ENCODE results near the gene PTPRS.
"Not testable (repeated sequence)": the region's sequence is repeated elsewhere in the genome, so short reads cannot be mapped to it uniquely, and the experiment has no call there.

Gene PTPRS

DNA sequence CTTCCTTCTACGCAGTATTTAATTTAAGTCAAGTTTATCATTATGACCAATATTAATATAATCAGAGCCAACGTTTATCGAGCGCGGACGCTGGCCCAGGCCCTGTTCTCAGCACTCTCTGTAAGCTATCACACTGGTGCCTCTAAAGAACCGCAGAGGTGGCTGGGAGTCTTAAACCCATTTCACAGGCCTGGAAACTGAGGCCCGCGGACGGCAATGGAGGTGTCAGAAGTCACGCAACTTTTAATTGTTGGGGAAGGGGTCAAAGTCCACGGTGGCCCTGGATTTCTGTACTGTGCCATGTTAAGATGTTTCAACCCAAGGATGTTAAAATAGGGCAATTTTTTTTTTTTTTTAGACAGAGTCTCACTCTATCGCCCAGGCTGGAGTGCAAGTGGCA lies 8.8 kb downstream of the PTPRS start:
- DNase-seq = no peak

DNA sequence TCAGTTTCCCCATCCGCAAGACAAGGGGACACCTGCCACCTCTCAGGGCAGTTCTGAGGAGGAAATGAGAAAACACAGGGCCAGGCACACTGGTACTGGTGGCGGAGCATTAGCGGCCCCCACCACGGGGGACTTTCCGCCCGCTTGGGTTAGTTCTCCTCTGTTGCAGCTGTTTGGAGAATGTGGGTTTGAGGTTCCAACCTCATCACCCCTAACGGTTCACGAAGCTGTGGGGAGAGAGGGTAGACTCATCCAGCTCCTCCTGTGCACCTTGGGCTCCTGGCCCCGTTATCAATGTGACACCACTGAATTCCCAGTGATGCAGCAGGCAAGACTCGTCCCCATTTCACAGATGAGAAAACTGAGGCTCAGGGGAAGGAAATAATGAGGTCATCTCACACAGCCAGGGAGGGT lies 10.3 kb downstream of the PTPRS start:
- DNase-seq = no peak

DNA sequence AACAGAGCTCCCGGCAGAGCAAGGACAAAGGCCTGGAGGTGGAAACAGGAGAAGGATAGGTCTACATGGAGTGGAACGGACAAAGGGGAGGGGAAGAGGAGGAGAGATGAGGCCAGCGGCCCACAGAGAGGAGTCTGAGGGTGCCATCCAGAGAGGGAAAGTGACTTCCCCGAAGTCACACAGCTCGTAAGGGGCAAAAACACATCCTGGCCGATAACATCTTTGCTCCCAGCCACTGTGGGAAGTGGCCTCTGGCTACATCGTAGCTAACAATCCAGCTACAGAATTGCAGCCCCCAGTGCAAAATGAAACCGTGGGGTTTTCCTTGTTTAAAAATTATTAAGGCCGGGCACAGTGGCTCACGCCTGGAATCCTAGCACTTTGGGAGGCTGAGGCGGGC lies 11.5 kb downstream of the PTPRS start:
- DNase-seq = no peak

DNA sequence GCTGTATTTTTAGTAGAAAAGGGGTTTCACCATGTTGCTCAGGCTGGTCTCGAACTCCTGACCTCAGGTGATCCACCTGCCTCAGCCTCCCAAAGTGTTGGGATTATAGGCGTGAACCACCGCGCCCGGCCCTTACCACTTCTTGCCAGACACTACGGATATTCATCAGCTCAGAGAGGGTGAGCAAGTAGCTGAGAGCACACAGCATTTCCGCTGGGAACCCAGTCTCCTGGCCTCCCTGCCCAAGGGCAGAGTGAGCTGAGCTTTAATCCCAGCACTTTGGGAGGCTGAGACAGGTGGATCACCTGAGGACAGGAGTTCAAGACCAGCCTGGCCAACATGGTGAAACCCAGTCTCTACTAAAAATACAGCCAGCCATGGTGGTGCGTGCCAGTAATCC lies 12.2 kb downstream of the PTPRS start:
- not testable (repeated sequence) for DNase-seq

DNA sequence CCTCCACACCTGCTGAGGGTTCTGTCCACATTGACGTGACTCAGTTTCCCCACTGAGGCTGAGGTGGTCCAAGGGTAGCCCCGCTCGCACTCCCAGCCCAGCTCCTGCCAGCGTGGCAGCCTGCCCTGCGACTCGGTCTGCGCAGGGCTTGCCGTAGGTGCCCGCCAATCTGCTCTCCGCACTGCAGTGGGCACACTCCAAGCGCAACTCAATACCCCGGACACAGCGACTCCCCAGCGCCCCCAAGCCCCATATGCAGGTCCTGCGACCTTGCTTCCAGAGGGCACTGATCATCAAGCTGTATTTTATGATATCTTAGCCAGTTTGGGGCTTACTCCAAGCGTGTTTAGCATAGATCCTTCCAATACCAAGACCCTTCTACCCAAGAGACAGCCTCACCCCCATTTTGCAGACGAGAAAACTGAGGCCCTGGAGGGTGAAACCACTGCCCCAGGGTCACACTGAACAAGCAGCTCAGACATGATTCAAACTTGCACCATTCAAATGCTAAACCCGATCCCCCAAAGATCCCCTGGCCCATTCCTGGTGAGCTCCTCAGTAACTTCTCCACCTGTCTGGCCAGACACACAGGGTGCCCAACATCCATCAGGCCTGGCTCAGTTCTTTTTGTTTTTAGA lies 13.5 kb downstream of the PTPRS start:
- DNase-seq = no peak

DNA sequence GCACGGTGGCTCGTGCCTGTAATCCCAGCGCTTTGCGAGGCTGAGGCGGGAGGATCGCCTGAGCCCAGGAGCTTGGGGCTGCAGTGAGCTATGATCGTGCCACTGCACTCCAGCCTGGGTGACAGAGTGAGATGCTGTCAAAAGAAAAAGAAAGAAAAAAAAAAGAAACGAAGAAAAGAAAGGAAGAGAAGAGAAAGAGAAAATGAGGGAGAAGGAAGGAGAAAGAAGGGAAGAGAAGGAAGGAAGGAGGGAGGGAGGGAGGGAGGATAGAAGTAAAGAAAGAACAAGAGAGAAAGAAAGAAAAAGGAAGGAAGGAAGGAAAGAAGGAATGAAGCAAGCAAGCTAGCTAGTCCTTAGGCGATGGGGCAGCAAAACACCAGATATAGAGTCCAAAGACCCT lies 14.1 kb downstream of the PTPRS start:
- no peak for DNase-seq

DNA sequence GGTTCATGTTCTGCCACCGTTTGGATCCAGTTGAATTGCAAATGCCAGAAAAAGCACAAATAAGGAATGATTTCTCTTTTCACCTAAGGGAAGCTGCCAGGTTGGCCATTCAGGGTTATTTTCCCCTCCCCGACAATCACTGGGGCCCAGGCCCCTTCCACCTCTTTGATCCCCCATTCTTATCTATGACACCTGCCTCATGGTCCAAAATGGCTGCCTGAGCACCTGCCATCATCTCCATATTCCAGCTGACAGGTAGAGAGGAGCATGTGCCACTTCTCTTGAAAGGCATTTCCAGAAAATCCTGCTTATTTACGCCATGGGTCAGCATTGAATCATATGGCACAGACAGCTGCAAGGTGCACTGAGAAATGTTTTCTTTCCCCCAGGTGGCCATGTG lies 15.7 kb downstream of the PTPRS start:
- no peak for DNase-seq

DNA sequence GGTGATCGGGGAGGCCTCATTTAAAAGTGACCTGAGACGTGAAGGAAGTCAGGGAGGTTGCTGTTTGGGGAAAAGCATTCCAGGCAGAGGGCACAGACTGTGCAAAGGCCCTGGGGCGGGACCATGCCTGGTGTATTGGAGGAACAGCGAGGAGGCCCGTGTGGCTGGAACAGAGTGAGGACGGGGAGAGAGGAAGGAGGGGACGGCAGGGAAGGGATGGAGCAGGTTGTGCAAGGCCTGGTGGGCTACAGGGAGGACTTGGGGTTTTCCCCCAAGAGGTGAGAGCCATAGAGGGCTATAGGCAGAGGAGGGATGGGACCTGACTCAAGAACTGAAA lies 17.2 kb downstream of the PTPRS start:
- DNase-seq = no peak

DNA sequence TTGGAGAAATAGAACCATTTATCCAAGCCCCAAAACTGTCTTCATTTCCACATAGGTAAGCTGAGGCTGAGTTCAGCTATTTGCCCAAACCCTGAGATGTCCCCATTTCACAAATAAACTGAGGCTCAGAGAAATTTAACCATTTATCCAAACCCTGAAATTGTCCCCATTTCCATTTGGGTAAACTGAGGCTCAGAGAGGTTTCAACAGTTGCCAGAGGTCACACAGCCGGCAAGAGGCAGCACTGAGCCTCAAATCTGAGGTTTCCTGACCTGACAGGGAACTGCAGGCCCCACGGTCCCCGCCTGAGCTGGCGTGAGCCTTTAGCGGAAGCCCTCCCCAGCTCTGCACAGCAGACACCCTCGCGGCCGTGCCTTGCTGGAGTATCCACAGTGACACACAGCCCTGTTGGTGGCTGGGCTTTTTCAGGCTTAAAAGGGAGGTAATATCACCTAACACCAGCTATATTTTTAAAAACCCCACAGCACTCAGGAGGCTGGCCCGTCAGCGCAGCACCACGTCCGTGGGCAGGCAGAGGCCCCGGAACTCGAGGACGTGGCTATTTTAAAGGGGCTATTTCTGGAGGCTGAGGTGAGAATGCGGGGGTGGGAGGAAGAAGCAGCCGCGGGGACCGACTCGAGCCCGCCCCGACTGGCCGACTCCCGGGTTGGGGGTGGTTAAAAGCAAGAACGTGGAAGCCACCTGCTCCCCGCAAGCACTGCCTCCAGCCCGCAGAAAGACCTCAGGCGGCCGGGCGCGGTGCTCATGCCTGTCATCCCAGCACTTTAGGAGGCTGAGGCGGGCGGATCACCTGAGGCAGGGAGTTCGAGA lies 18.5 kb downstream of the PTPRS start:
- DNase-seq = no peak

DNA sequence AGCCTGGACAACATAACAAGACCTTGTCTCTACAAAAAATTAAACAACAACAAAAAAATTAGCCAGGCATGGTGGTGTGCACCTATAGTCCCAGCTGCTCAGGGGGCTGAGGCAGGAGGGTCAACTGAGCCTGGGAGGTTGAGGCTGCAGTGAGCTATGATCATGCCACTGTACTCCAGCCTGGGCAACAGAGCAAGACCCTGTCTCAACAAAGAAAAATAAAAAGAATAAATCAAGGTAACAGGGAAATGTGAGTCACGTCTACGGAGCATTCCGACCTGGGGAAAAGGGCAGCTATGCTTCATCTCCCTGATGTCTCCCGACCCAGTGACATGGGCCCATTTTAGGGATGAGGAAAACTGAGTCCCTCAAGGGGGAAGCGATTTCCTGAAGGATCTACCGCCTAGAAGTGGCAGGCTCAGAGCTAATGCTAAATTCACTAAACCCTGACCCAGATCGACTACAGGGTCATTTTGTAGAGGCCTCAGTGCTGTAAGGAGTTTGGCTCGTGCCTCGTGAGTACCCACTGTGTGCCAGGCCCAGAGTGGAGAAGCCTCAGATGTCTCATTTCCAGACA lies 19.5 kb downstream of the PTPRS start:
- no peak for DNase-seq

DNA sequence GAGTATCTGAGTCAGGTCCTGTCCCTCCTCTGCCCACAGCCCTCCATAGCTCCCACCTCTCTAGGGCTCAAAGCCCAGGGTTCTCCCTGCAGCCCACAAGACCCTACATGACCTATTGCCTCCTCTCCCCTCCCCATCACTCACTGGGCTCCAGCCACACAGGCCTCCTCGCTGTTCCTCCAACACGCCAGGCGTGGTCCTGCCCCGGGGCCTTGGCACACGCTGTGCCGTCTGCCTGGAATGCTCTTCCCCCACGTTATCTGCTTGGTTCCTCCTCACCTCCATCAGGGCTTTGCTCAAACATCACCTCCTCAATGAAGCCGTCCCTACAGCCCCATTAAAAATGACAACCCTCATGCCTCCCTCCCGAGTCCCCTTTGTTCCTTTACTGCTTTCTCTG lies 21.1 kb downstream of the PTPRS start:
- DNase-seq = no peak

DNA sequence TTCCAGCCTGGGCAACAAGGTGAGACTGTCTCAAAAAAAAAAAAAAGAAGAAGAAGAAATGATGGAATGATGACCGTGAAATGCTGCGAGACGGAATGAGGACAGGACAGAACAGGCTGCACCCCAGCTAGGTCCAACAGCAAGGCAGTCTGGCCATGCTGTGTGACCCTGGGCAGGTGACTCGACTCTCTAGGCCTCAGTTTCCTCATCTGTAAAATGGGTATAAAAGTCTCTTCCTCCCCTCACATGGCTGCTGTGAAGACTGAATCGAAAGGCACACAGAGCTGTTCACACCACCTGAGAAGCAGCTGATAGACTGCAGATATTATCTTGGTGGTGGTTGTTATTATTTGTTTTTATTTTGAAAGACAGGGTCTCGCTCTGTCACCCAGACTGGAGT lies 22.3 kb downstream of the PTPRS start:
- DNase-seq = no peak

DNA sequence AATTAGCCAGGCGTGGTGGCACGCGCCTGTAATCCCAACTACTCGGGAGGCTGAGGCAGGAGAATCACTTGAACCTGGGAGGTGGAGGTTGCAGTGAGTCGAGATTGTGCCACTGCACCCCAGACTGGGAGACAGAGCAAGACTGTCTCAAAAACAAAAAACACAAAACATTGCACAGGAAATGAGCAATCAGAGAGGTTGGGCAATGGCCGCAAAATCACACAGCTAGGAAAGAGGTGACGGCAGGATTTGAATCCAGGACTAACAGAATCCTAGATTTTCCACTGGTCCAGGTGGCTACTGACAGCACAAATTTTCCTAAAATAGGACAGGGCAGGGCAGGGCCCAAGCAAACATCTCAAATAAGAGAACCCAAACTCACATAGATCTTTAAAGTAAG lies 23.3 kb downstream of the PTPRS start:
- no peak for DNase-seq

DNA sequence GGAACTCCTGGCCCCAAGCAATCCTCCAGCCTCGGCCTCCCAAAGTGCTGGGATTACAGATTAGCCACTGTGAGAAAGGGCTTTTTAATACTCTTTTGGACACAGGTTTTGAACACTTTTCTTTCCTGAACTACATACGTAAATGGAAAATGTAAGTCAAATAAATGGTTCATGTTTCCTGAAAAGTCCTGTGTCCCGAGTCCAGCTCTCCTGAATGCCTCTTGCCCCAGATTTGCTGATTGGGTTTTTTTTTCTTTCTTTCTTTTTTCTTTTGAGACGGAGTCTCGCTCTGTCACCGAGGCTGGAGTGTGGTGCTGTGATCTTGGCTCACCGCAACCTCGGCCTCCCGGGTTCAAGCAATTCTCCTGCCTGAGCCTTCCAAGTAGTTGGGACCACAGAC lies 24.5 kb downstream of the PTPRS start:
- DNase-seq = no peak

DNA sequence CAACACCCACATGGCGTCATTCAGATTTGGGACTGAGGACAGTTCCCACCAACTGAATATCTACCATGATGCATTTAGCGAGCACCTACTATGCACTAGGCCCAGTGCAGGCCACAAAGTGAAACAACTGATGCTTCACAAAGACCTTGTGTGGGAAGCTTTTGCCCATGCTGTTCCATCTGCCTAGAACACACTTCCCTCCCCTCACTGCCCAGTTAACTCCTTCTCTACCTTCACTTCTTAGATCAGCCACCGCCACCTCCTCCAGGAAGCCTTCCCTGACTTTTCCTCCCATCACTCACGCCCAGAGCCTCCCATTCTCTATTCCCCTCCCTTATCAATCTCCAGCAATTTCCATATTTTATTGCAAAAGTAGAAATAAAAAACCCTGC lies 25.7 kb downstream of the PTPRS start:
- no peak for DNase-seq

DNA sequence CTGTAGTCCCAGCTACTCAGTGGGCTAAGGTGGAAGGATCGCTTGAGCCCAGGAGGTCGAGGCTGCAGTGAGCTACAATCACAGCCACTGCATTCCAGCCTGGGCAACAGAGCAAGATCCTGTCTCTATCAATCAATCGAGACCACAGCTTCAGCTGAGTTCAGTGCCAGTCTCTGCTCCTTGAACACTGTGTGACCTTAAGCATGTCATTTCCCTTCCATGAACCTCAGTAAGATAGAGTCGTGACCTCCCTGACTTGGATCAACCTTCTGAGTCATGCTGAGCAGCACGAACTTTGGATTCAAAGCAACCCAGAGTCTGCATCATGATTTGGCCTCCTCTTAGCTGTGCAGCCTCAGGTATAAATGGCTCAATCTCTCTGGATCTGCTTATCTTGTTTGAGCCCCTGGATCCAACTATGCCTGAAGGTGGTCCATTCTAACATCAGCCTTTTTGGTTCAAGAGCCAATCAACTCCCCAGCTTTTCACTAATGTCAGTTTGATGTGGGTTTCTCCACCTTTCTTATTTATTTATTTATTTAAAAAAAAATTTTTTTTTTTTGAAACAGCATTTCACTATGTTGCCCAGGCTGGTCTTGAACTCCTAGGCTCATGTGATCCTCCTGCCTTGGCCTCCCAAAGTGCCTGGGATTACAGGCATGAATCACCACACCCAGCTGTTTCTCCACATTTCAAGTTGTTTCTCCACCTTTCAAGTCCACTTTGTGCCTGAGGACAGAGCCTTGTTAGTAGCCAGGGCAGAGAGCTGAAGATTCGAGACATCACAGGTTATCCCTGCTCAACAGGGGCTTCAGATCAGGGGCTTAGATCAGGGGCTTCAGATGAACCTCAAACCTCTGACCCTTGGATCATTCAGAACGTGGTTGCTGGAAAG lies 26.4 kb downstream of the PTPRS start:
- no peak for DNase-seq

DNA sequence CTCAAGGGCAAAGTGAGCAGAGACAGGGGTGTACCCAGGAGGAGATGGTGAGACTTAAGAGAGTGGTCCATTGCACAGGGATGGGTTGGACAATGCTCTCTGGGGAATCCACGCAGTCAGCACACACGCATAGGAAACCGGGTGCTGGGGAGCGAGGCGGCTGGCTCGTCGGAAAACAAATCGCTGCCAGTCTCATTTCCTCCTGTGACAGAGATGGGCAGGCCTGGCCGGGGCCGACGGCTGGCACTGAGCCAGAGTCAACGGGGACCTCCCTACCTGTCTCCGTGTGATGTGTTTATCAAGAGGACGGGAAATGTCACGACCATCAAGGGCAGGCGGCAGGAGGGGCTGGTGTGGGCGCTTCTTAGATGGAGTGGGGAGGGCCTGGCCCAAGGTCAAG lies 27.3 kb downstream of the PTPRS start:
- no peak for DNase-seq

DNA sequence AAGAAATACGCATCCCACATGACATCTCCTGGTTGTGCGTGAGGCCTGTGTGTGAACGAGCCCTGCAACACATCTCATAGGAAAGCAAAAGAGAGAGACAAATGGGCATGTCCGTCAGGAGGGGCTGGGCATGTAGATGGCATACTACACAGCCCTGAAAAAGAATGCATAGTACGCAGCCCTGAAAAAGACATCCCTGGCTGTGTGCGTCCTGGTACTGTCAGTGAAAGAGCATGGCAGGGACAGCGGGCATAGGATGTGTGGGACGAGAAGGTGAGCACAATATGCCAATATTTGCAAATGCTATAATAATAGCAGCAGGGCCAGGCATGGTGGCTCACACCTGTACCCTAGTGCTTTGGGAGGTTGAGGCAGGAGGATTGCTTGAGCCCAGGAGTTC lies 28.6 kb downstream of the PTPRS start:
- DNase-seq = no peak

DNA sequence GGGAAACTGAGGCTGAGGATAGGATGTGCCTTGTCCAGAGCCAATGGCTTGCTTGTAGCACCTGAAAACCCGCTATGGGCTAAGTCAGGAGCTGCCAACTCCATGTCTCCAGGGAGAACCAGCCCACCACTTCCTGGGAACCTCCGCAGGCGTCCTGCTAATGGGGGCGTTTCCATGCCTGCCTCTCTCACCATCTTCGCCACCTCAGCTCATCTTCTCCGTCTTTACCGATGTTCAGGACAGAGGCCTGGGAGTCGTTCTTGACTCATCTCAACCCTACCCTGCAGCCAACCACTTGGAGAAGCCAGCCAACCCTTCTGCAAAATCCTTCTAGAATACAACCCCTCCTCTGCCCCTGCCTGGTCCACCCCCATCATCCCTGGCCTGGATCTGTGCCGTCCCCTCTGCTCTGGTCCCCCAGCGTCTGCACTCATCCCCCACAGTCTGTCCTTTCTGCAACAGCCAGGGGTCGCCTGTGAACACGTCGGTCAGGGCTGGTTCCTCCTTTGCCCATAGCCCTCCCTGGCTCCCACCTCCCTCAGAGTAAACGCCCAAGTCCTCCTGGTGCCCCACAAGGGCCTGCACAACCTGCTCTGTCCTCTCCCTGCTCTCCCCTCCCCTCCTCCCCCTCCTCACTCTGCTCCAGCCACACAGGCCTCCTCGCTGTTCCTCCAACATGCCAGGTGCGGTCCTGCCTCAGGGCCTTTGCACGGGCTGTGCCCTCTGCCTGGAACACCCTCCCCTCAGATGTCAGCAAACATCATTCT lies 31.0 kb downstream of the PTPRS start:
- no peak for DNase-seq

DNA sequence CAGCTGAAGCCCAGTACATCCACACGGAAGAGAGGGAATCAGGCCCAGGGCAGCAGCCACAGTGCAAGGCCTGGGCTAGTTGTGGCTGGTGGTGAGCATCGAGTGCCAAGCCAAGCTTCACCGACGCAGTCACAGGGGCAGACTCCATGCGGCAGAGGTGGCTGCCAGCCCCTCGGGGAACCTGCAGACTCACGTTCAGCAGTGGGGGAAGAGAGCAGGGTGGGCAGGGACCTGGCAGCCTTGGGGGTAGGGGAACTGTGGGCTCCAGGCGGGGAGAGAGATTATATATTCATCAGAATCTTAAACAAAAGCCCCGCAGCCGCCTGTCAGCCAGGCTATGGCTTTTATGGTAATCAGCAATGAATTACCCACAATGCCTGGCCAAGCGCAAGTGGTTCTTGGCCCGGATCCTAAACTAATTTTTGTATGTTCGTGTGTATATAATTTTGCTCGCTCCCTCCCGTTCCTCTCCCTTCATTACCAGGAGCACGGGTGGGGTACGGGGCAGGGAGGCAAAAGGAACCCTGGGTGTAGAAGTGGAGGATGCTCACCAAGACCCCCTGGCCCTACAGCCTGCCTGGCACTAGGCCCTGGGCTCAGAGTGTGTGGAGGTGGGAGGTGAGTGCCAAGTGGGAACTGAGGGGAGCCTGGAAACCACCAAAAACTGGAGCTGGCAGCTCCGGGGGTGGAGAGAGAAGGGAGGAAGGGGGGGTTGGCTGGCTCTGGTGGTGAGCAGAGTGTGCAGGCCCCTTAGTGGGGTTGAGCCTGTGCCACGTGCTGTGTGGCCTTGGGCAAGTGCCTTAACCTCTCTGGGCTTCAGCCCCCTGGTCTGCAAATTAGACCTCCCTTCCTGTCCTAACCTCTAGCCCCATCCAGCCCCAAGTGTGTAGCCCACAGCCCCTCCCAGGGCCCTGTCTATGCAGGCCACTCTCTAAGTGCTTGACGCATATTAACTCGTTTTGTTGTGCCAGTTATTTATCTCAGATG lies 31.9 kb downstream of the PTPRS start:
- DNase-seq = no peak

DNA sequence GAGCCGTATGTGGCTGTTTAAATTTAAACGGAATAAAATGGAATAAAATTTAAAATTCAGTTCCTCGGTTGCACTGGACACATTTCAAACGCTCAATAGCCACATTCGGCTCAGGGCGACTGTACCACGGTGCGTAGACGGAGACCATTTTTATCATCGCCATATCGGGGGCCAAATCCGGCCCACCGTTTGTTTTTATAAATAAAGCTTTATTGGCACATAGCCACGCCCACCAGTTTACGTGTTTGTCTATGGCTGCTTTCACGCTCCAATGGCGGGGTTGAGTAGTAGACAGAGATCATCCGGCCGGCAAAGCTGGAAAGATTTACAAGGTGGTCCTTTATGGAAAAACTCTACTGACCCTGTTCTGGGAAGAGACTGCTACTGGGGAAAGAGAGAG lies 33.0 kb downstream of the PTPRS start:
- no peak for DNase-seq

DNA sequence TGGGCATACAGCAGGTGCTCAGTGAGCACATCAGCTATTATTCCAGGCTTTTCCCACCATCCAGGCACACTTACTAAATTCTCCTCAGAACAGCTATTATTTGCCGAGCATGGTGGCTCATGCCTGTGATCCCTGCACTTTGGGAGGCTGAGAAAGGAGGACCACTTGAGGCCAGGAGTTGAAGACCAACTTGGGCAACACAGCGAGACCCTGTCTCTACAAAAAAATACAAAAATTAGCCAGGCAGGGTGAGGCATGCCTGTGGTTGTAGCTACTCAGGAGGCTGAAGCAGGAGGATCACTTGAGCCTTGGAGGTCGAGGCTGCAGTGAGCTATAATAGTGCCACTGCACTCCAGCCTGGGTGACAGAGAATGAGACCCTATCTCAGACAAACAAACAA lies 35.4 kb downstream of the PTPRS start:
- DNase-seq = no peak
